Endometrial microvascular endothelial cells (primary cell): ENCODE results near the gene THBS1. TPM values are rescaled to one million over a fixed set of nuclear protein-coding genes. Genes with fewer than 3 reads are reported as not detected.

Experiments used
- in situ Hi-C: cut with HindIII; loops from 2 replicates; pipeline ENCODE4 v1.10.0; 2017; ENCODE audit warnings: low sequenced_read_pairs, low pct_unique_long_range_greater_than_20kb; ENCODE audit errors: inconsistent ontology term
- total RNA-seq: library from RNA; depleted of rRNA; stranded (reverse); fragments of >200 nt; gene quantifications from one replicate; pipeline ENCODE4 v1.2.3, GENCODE V29; 2015; ENCODE audit errors: inconsistent ontology term

Gene THBS1
- total RNA-seq, 1 donor from 2014 or later = 2,265 TPM

DNA sequence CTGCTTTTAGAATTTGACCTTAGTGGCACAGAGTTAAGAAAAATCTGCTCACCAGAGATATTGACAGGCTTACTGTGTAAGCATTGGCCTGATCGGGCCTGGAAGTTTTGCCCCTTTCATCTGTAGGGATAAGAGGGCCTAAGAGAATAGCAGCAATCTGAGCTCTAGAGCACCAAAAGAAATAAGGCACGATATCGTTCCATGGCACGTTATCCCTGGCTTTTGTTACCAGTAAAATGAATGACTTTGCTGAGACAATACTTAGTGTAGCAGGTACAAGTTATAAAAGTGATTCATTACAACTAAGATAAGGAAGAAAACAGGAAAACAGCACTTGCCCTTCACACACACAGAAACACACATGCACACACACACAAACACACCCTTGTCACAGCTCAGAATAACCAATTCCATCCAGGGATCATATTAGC lies 5.0 kb downstream of the THBS1 start:
- in situ Hi-C loops = no loop called here

GRCh38 chr15:39586387-39587095 lies 5.7 kb downstream of the THBS1 start:
- in situ Hi-C loops = no loop called here

- in situ Hi-C loops = no loop called here
Observed at GRCh38 chr15:39587096-39587721, 6.3 kb downstream of the THBS1 start.

- in situ Hi-C loops = no loop called here
Observed at GRCh38 chr15:39587731-39588530, 7.1 kb downstream of the THBS1 start.

GRCh38 chr15:39588531-39589192 lies 7.8 kb downstream of the THBS1 start:
- in situ Hi-C loops = no loop called here

DNA sequence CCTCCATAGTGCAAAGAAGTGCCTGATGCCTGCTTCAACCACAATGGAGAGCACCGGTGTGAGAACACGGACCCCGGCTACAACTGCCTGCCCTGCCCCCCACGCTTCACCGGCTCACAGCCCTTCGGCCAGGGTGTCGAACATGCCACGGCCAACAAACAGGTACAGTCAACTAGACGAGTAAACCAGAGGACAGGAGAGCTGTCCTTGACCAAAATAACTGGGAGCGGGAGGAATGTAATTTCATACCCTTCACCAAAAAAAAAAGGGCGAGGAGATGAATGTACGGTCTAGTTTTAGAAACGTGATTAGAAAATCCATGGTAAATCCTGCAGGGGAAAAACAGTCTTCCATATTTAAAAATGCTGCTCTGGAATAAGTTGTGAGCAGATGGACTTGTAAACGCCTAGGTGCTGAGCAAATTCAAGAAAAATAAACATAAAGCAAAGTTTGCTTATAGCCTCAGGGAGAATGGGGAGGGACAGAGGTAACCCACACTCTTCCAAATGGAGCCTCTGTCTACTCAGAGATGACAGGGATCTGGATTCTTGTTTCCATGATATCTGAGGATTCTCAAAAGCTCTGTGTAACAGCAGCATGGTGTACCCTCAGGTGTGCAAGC lies 8.4 kb downstream of the THBS1 start:
- in situ Hi-C loops = no loop called here

DNA sequence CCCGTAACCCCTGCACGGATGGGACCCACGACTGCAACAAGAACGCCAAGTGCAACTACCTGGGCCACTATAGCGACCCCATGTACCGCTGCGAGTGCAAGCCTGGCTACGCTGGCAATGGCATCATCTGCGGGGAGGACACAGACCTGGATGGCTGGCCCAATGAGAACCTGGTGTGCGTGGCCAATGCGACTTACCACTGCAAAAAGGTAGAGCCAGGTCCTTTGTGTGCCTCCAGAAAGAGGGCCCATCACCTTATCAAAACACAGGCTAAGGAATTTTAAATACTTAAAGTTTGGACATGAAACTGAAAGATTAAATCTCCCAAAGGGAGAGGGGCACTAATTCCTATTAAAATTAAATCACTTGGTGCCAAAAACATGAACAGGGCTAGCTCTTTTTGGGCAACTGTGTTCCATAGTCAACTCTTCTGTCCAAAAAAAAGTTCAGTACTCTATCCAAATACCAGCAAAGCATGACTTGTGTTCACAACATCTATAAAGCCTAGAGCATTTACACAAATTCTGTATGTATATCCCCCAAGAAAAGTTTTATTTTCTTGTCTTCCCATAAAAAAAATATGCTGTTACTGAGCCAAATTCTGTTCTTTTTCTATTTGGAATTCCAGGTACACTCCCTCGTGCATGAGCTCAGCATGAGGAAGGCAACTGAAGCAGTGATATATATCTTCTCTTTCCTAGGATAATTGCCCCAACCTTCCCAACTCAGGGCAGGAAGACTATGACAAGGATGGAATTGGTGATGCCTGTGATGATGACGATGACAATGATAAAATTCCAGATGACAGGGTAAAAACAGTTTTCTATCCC lies 9.2 kb downstream of the THBS1 start:
- in situ Hi-C loops = no loop called here

- in situ Hi-C loops = no loop called here
Observed at GRCh38 chr15:39591141-39591895, 10.4 kb downstream of the THBS1 start.

GRCh38 chr15:39591896-39592315 lies 11.0 kb downstream of the THBS1 start:
- in situ Hi-C loops = no loop called here

DNA sequence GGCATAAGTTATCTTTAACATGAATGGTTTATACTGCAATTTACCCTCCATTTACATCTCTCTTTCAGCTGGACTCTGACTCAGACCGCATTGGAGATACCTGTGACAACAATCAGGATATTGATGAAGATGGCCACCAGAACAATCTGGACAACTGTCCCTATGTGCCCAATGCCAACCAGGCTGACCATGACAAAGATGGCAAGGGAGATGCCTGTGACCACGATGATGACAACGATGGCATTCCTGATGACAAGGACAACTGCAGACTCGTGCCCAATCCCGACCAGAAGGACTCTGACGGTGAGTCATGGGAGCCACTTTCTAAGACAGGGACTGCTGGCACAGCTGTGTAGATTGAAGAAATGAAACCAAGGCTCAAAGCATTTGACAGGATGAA lies 11.6 kb downstream of the THBS1 start:
- in situ Hi-C loops = no loop called here

- in situ Hi-C loops = no loop called here
Observed at GRCh38 chr15:39593071-39593655, 12.3 kb downstream of the THBS1 start.

DNA sequence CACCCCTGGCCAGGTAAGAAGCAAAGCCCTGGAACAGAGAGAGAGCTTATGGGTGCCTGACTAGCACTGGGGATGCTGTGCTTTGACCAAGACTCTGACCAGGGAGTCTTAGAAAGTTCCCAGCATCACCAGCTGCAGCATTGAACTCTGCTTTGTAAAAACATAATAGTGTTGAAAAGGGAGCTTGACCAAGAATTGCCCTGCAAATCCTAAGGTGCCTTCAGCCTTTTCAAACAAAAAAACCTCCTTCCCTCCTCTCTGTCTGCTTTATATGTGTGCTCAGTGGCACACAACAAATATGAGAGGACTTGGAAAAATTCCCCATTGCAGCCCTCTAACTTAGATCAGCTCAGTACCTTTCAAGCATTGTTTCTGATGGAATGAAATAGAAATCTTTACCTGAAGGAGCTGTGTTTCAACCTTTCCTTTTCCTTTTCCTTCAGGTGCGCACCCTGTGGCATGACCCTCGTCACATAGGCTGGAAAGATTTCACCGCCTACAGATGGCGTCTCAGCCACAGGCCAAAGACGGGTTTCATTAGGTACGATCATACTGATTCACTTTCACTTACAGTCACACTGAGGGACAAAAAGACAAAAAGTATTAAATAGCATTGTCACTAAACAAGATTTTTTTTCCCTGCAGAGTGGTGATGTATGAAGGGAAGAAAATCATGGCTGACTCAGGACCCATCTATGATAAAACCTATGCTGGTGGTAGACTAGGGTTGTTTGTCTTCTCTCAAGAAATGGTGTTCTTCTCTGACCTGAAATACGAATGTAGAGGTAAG lies 13.0 kb downstream of the THBS1 start:
- in situ Hi-C loops = no loop called here

DNA sequence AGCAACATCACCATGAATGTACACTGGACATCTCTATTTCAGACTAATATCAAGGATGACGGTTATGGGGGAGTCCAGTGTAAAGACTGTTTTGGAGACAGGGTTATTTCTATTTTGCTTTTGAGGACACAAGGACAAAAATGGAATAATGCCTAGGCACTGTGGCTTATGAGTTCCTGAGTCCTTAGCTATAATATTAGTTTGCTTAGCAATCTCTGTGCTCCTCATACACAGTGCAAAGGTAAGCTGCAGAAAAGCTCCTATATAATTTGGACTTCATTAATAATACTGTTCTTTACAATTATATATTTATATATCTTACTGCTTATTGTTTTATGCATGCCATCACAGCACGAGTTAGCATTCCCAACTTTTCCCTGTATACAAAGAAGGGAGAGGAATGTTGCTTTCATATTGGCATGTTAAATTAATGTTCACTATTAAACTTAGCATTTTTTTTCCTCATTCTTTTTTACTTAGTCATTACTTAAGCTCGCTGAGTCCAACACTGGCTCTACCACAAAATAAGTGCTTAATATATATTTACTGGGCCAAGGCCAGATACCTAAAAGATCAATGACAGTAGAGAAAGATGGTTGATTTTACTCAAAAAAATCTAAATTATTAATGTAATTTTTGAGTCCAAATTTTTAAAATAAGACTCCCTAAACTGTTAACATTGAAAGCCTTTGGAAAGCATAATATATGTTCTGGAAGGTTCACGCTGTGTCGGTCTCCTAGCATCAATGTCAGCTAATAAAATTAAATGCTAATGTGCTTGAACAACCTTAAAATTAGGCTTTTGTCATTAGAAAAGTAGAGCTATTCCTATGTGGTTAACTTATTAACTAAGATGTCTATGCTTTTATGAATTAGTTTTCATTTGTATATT lies 13.8 kb downstream of the THBS1 start:
- in situ Hi-C loops = no loop called here

DNA sequence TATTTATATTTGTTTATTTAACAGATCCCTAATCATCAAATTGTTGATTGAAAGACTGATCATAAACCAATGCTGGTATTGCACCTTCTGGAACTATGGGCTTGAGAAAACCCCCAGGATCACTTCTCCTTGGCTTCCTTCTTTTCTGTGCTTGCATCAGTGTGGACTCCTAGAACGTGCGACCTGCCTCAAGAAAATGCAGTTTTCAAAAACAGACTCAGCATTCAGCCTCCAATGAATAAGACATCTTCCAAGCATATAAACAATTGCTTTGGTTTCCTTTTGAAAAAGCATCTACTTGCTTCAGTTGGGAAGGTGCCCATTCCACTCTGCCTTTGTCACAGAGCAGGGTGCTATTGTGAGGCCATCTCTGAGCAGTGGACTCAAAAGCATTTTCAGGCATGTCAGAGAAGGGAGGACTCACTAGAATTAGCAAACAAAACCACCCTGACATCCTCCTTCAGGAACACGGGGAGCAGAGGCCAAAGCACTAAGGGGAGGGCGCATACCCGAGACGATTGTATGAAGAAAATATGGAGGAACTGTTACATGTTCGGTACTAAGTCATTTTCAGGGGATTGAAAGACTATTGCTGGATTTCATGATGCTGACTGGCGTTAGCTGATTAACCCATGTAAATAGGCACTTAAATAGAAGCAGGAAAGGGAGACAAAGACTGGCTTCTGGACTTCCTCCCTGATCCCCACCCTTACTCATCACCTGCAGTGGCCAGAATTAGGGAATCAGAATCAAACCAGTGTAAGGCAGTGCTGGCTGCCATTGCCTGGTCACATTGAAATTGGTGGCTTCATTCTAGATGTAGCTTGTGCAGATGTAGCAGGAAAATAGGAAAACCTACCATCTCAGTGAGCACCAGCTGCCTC lies 14.7 kb downstream of the THBS1 start:
- in situ Hi-C loops = no loop called here
